SU-DHL-6 (cell line): ENCODE results near the gene USB1.

Experiments
- CTCF ChIP-seq: fragments of 200-600 bp; sonication (generic); IDR thresholded peaks from one replicate; pipeline ENCODE4 v1.5.1; 2017; ENCODE audit warnings: antibody characterized with exemption, mild to moderate bottlenecking, low read length, moderate library complexity; ENCODE audit not compliant: insufficient read depth, poor library complexity, severe bottlenecking
- EZH2phosphoT487 ChIP-seq: fragments of 200-600 bp; sonication (generic), shearing (Covaris generic); conservative IDR thresholded peaks from 2 replicates; pipeline ENCODE4 v1.6.1; 2018; ENCODE audit warnings: mild to moderate bottlenecking, antibody characterized with exemption, low read length, moderate library complexity, mixed read lengths

- no peak for TF ChIP-seq CTCF
- TF ChIP-seq EZH2phosphoT487, result no peak
These were observed 30.9 kb upstream of the USB1 start for GRCh38 chr16:57970319-57970718.
